Measurements from ENCODE around the gene CD40LG.
A peak's percentile ranks its signal among the peaks of the same experiment; 100 is the strongest.

Gene CD40LG

GRCh38 chrX:136647677-136648360 is at the start of gene CD40LG:
CD40LG (plus strand) TSS chrX:136648158; CDS start chrX:136648249, 91 bp downstream.
- DNase-seq (ENCODE audit: low read depth), result no peak

GRCh38 chrX:136598631-136599030 is 49.3 kb upstream of the CD40LG start:
- no peak overlapping the region for H3K4me3 ChIP-seq (ENCODE audit: control insufficient read depth, low read depth, low read length)
- DNase-seq (ENCODE audit: low read depth), result no peak
- no peak for TF ChIP-seq CTCF (conservative IDR thresholded peaks at IDR 0.05; ENCODE audit: control insufficient read depth, insufficient read depth, low read depth, low read length)

More at GRCh38 chrX:136647677-136648360, at the start of gene CD40LG:
- H3K4me3 ChIP-seq (ENCODE audit: control insufficient read depth, low read depth, low read length), result no peak within 1 kb of the TSS
- TF ChIP-seq CTCF (conservative IDR thresholded peaks at IDR 0.05; ENCODE audit: control insufficient read depth, insufficient read depth, low read depth, low read length), result no peak

- no peak for DNase-seq (ENCODE audit: low read depth)
- H3K4me3 ChIP-seq (ENCODE audit: control insufficient read depth, low read depth, low read length), result no peak overlapping the region
- TF ChIP-seq CTCF (conservative IDR thresholded peaks at IDR 0.05; ENCODE audit: control insufficient read depth, insufficient read depth, low read depth, low read length), result no peak
Measured at GRCh38 chrX:136600059-136600458, 47.9 kb upstream of the CD40LG start.

- no peak for TF ChIP-seq CTCF (conservative IDR thresholded peaks at IDR 0.05; ENCODE audit: control insufficient read depth, insufficient read depth, low read depth, low read length)
- DNase-seq (ENCODE audit: low read depth), result no peak
- no peak overlapping the region for H3K4me3 ChIP-seq (ENCODE audit: control insufficient read depth, low read depth, low read length)
Measured at GRCh38 chrX:136607236-136607635, 40.7 kb upstream of the CD40LG start.

GRCh38 chrX:136608295-136608933 is 39.5 kb upstream of the CD40LG start:
- DNase-seq (ENCODE audit: low read depth), result peak; percentile 41
- H3K4me3 ChIP-seq (ENCODE audit: control insufficient read depth, low read depth, low read length), result no peak overlapping the region
- TF ChIP-seq CTCF (conservative IDR thresholded peaks at IDR 0.05; ENCODE audit: control insufficient read depth, insufficient read depth, low read depth, low read length), result peak; percentile 32

GRCh38 chrX:136616987-136617685 is 30.8 kb upstream of the CD40LG start:
- H3K4me3 ChIP-seq (ENCODE audit: control insufficient read depth, low read depth, low read length), result no peak overlapping the region
- no peak for DNase-seq (ENCODE audit: low read depth)
- TF ChIP-seq CTCF (conservative IDR thresholded peaks at IDR 0.05; ENCODE audit: control insufficient read depth, insufficient read depth, low read depth, low read length), result no peak
